HL-60 (cell line): ENCODE results near the gene C11orf98.
"Not testable (repeated sequence)": the region's sequence is repeated elsewhere in the genome, so short reads cannot be mapped to it uniquely, and the experiment has no call there.

Experiments used
- GABPA ChIP-seq: IDR thresholded peaks from 2 replicates; pipeline ENCODE4 v1.6.1; 2012; ENCODE audit warnings: low read depth
- POLR2AphosphoS5 ChIP-seq: IDR thresholded peaks from 2 replicates; pipeline ENCODE4 v1.6.1; 2012; ENCODE audit warnings: low read depth
- SPI1 ChIP-seq: IDR thresholded peaks from 2 replicates; pipeline ENCODE4 v1.6.1; 2012; ENCODE audit warnings: low read depth, mild to moderate bottlenecking, borderline replicate concordance
- TF ChIP-seq, protein P1 (sequence below): IDR thresholded peaks from one replicate; pipeline ENCODE4 v1.5.1; 2011; ENCODE audit warnings: low read length, control low read depth, inconsistent platforms; ENCODE audit not compliant: insufficient read depth
- TF ChIP-seq, protein P2 (sequence below): IDR thresholded peaks from 2 replicates; pipeline ENCODE4 v1.6.1; 2012; ENCODE audit warnings: low read depth; ENCODE audit not compliant: insufficient replicate concordance

DNA sequence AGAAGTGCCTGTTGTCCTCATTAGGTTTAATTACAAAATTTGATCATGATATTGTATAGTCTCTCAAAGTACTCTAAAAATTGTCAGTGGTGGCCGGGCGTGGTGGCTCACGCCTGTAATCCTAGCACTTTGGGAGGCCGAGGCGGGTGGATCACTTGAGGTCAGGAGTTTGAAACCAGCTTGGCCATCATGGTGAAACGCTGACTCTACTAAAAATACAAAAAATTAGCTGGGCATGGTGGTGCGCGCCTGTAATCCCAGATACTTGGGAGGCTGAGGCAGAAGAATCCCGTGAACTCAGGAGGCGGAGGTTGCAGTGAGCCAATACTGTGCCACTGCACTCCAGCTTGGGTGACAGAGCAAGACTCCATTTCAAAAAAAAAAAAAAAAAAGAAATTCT is 10.4 kb upstream of the C11orf98 start:
- TF ChIP-seq, protein P1, sequence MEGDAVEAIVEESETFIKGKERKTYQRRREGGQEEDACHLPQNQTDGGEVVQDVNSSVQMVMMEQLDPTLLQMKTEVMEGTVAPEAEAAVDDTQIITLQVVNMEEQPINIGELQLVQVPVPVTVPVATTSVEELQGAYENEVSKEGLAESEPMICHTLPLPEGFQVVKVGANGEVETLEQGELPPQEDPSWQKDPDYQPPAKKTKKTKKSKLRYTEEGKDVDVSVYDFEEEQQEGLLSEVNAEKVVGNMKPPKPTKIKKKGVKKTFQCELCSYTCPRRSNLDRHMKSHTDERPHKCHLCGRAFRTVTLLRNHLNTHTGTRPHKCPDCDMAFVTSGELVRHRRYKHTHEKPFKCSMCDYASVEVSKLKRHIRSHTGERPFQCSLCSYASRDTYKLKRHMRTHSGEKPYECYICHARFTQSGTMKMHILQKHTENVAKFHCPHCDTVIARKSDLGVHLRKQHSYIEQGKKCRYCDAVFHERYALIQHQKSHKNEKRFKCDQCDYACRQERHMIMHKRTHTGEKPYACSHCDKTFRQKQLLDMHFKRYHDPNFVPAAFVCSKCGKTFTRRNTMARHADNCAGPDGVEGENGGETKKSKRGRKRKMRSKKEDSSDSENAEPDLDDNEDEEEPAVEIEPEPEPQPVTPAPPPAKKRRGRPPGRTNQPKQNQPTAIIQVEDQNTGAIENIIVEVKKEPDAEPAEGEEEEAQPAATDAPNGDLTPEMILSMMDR, result not testable (repeated sequence)
- TF ChIP-seq, protein P2, sequence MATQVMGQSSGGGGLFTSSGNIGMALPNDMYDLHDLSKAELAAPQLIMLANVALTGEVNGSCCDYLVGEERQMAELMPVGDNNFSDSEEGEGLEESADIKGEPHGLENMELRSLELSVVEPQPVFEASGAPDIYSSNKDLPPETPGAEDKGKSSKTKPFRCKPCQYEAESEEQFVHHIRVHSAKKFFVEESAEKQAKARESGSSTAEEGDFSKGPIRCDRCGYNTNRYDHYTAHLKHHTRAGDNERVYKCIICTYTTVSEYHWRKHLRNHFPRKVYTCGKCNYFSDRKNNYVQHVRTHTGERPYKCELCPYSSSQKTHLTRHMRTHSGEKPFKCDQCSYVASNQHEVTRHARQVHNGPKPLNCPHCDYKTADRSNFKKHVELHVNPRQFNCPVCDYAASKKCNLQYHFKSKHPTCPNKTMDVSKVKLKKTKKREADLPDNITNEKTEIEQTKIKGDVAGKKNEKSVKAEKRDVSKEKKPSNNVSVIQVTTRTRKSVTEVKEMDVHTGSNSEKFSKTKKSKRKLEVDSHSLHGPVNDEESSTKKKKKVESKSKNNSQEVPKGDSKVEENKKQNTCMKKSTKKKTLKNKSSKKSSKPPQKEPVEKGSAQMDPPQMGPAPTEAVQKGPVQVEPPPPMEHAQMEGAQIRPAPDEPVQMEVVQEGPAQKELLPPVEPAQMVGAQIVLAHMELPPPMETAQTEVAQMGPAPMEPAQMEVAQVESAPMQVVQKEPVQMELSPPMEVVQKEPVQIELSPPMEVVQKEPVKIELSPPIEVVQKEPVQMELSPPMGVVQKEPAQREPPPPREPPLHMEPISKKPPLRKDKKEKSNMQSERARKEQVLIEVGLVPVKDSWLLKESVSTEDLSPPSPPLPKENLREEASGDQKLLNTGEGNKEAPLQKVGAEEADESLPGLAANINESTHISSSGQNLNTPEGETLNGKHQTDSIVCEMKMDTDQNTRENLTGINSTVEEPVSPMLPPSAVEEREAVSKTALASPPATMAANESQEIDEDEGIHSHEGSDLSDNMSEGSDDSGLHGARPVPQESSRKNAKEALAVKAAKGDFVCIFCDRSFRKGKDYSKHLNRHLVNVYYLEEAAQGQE, result not testable (repeated sequence)
- TF ChIP-seq GABPA, POLR2AphosphoS5, SPI1: not testable (repeated sequence)
